K562 (cell line): ENCODE results near the gene STYXL1. TPM values are rescaled to one million over a fixed set of nuclear protein-coding genes. Genes with fewer than 3 reads are reported as not detected.
A peak's percentile ranks its signal among the peaks of the same experiment; 100 is the strongest.
"Not testable (repeated sequence)": the region's sequence is repeated elsewhere in the genome, so short reads cannot be mapped to it uniquely, and the experiment has no call there.

Experiments
- ATAC-seq: fragments of 200-7000 bp; cut with Tn5 transposase; 3 replicates; pipeline ENCODE4 v1.9.1; 2020; ENCODE audit warnings: moderate library complexity
- BruUV-seq: library from RNA; stranded (reverse); fragments of 400-500 nt; replicated peaks from 2 replicates; lab custom pipeline; 2021; lab: Mats Ljungman, UMichigan
- CTCF ChIA-PET: fragments of 300-600 bp; formaldehyde crosslinking; extraction: SDS; loops from one replicate; lab custom pipeline; 2021; ENCODE audit warnings: low intra/inter-chr PET ratio; lab: Yijun Ruan, JAX
- POLR2A ChIA-PET: fragments of 300-600, 350-650 bp; sonication (Branson Sonifier 250); formaldehyde crosslinking; extraction: SDS; loops from one replicate; lab custom pipeline; 2021; ENCODE audit warnings: antibody characterized with exemption, inconsistent platforms; lab: Yijun Ruan, JAX
- DNase-seq, 4 experiments: peaks; one replicate each; pipeline versions ENCODE4 v3.0.0 to v3.0.0-alpha.2; 2011 to 2018; ENCODE audit warnings: low spot score in 3 of 4, mixed read lengths in 3 of 4; ENCODE audit errors: extremely low read depth in 1 of 4
- FAIRE-seq: peaks from 2 replicates; lab custom pipeline; 2011; peaks lifted over from hg19 to GRCh38; lab: Jason Lieb, UNC
- H2AFZ ChIP-seq: 2 replicates; pipeline ENCODE4 v1.6.0; 2011; ENCODE audit warnings: low read depth, low read length, control low read depth, inconsistent platforms
- H3K27ac ChIP-seq: fragments of 200-600 bp; 3 replicates; pipeline ENCODE4 v1.8.0; 2011; ENCODE audit warnings: low read depth, mild to moderate bottlenecking, control low read depth, inconsistent platforms, low read length, moderate library complexity, mixed read lengths; ENCODE audit errors: extremely low read depth
- H3K27me3 ChIP-seq, 2 experiments: fragments of 300-600 bp in 1 of 2; 2 replicates in 1 of 2; 3 replicates in 1 of 2; pipeline versions ENCODE4 v1.6.0 to v1.8.0; 2011; ENCODE audit warnings: inconsistent platforms in 2 of 2, low read length in 2 of 2, mild to moderate bottlenecking in 1 of 2, mixed read lengths in 1 of 2, moderate library complexity in 1 of 2; ENCODE audit not compliant: control insufficient read depth in 2 of 2, insufficient read depth in 2 of 2
- H3K36me3 ChIP-seq: fragments of 300-600 bp; 3 replicates; pipeline ENCODE4 v1.8.0; 2011; ENCODE audit warnings: mild to moderate bottlenecking, low read length, inconsistent platforms; ENCODE audit not compliant: control insufficient read depth, insufficient read depth
- H3K4me1 ChIP-seq, 2 experiments: fragments of 200-600 bp in 1 of 2; replicated peaks in 1 of 2; 2 replicates in 1 of 2; 3 replicates in 1 of 2; pipeline versions ENCODE4 v1.5.1 to v1.8.0; 2011; ENCODE audit warnings: inconsistent platforms in 2 of 2, low read length in 2 of 2, mild to moderate bottlenecking in 1 of 2, mixed read lengths in 1 of 2, moderate library complexity in 1 of 2; ENCODE audit not compliant: control insufficient read depth in 2 of 2, insufficient read depth in 2 of 2
- H3K4me2 ChIP-seq: 2 replicates; pipeline ENCODE4 v1.6.1; 2011; ENCODE audit warnings: low read length, control low read depth, inconsistent platforms, mixed read lengths; ENCODE audit not compliant: insufficient read depth
- H3K4me3 ChIP-seq: fragments of 200-600 bp; sonication (generic), shearing (Covaris generic); 2 replicates; pipeline ENCODE4 v1.5.1; 2016; ENCODE audit warnings: control low read depth, inconsistent platforms
- H3K79me2 ChIP-seq: fragments of 200-600 bp; 3 replicates; pipeline ENCODE4 v1.8.0; 2011; ENCODE audit warnings: low read length, inconsistent platforms; ENCODE audit not compliant: control insufficient read depth, insufficient read depth
- H3K9ac ChIP-seq, 2 experiments: 2 replicates each; pipeline versions ENCODE4 v1.6.0 to v1.6.1; 2011; ENCODE audit warnings: low read depth in 2 of 2, low read length in 2 of 2, control low read depth in 1 of 2, inconsistent platforms in 1 of 2, mild to moderate bottlenecking in 1 of 2, mixed read lengths in 1 of 2; ENCODE audit not compliant: insufficient read depth in 1 of 2
- H3K9me1 ChIP-seq: one replicate; pipeline ENCODE4 v1.6.0; 2011; ENCODE audit warnings: inconsistent platforms, mild to moderate bottlenecking, low read length, moderate library complexity; ENCODE audit not compliant: control insufficient read depth, insufficient read depth
- H3K9me3 ChIP-seq: replicated peaks from 2 replicates; pipeline ENCODE4 v1.5.1; 2011; ENCODE audit warnings: low read depth, low read length, inconsistent platforms; ENCODE audit not compliant: control insufficient read depth, insufficient read depth
- H4K20me1 ChIP-seq: replicated peaks from 2 replicates; pipeline ENCODE4 v1.6.1; 2011; ENCODE audit warnings: low read length, inconsistent platforms, mixed read lengths; ENCODE audit not compliant: control insufficient read depth, insufficient read depth
- CBX2 ChIP-seq: fragments of 200-600 bp; sonication (generic); IDR thresholded peaks from one replicate; pipeline ENCODE4 v1.6.1; 2012; ENCODE audit warnings: mild to moderate bottlenecking, low read length, inconsistent platforms; ENCODE audit not compliant: insufficient read depth, poor library complexity, severe bottlenecking
- ZNF316 ChIP-seq: fragments of 450-650 bp; IDR thresholded peaks from 2 replicates; pipeline ENCODE4 v1.6.1; 2016
- WGBS: fragments of 100-300 bp; shearing (Covaris generic); methylation state at CpG from one replicate; pipeline ENCODE4 v1.1.6; 2016; ENCODE audit warnings: low coverage, mixed read lengths; ENCODE audit not compliant: insufficient coverage; ENCODE audit errors: missing lambda C conversion rate; 5-methylcytosine and 5-hydroxymethylcytosine counted together
- in situ Hi-C: fragments of 300-500 bp; cut with MboI; formaldehyde crosslinking; loops from 4 replicates; pipeline ENCODE4 v1.15.0; 2018; ENCODE audit warnings: inconsistent platforms, mixed read lengths
- intact Hi-C: fragments of 100-400 bp; cut with micrococcal nuclease; formaldehyde crosslinking; loops from 2 replicates; pipeline ENCODE4 v1.14.2; 2022
- polyA plus RNA-seq, 8 experiments: library from polyadenylated mRNA; depleted of rRNA in 4 of 8; stranded (reverse) in 5 of 8; unstranded in 3 of 8; fragments of >200 nt; fragmentation: Nextera tagmentation in 2 of 8; fragmentation: Illumina TruSeq in 1 of 8; extraction: Ambion mirVana in 2 of 8; extraction: Trizol in 1 of 8; gene quantifications; 2 replicates each; pipeline versions ENCODE4 v1.2.1 to v1.2.3, GENCODE V29; 2011 to 2014; ENCODE audit warnings: inconsistent platforms in 1 of 8, missing spikeins in 1 of 8
- total RNA-seq, 7 experiments: library from RNA; depleted of rRNA in 6 of 7; stranded (reverse); fragments of >200 nt in 6 of 7; fragmentation: Illumina TruSeq in 2 of 7; extraction: Trizol in 2 of 7; gene quantifications; 2 replicates each; pipeline versions ENCODE4 v1.2.1 to v1.2.3, GENCODE V29; 2011 to 2021; ENCODE audit warnings: low replicate concordance in 1 of 7

STYXL1 gene
- total and polyA plus RNA-seq, 9 of the 15 experiments (the other 6 are each of a cell fraction or from before 2014, with no cell fraction given), result 36.5 to 97.2 (median 49.9) TPM

GRCh38 chr7:76008156-76008687 lies 39.6 kb downstream of the STYXL1 start:
- intact Hi-C loops, result no loop called here
- Histone ChIP-seq H3K79me2 (no peaks in the 10 kb centered on the region), H4K20me1 (no peaks in the 10 kb centered on the region), H3K9me1 (peaks cover 8% of the 10 kb centered on the region), H3K36me3 (peaks cover 23% of the 10 kb centered on the region), H3K27me3 (no peaks in the 10 kb centered on the region), H3K4me2 (no peak overlapping the region), H3K4me3 (no peak overlapping the region), H3K27ac (no peak overlapping the region), H3K9ac (no peak overlapping the region), H3K9me3 (no peaks in the 10 kb centered on the region), H2AFZ (no peak overlapping the region), H3K4me1 (peaks cover 0 to 3% of the 10 kb centered on the region in 2 experiments; a peak in 1 of 5 replicates)
- peak; percentile 58 for TF ChIP-seq ZNF316
- TF ChIP-seq CBX2, result no peak
- ChIA-PET CTCF (no interaction called here), POLR2A (interaction anchor here (1.4 kb wide), 1 partner anchor 12 kb away, joined by 4 read pairs; no protein-coding TSS in a partner anchor)
- no TSS peak for BruUV-seq
- no peak for FAIRE-seq
- ATAC-seq, result no peak
- in situ Hi-C loops, result loop anchor here (25.0 kb wide), 1 partner anchor 571 kb away; no protein-coding TSS in a partner anchor
- WGBS, result 69% methylated on average over 7 of the region's 8 CpGs
- peak in 1 of 4 experiments; percentile 6 for DNase-seq

GRCh38 chr7:76005004-76005403 lies 42.8 kb downstream of the STYXL1 start:
- H3K4me2 ChIP-seq, H4K20me1 ChIP-seq, H3K4me1 ChIP-seq, FAIRE-seq, intact Hi-C loops, DNase-seq, BruUV-seq, H3K27ac ChIP-seq, H3K9me1 ChIP-seq, H3K9me3 ChIP-seq, H3K79me2 ChIP-seq, ATAC-seq, H3K27me3 ChIP-seq, H2AFZ ChIP-seq, CTCF ChIA-PET, H3K4me3 ChIP-seq: not testable (repeated sequence)
- POLR2A ChIA-PET, result interaction anchor here (0.7 kb wide), 1 partner anchor 1543 kb away, joined by 3 read pairs; no protein-coding TSS in a partner anchor
- in situ Hi-C loops, result loop anchor here (25.0 kb wide), 1 partner anchor 568 kb away; no protein-coding TSS in a partner anchor
- peaks cover 35% of the 10 kb centered on the region for H3K36me3 ChIP-seq
- H3K9ac ChIP-seq, result peak overlapping the region in 1 of 2 experiments; percentile 46; a peak in 1 of 4 replicates
- WGBS, result 75% methylated on average over 4 of the region's 4 CpGs
